Naive thymus-derived CD4-positive, alpha-beta T cell (primary cell): ENCODE data around the gene TRO. TPM values are rescaled to one million over a fixed set of nuclear protein-coding genes. Genes with fewer than 3 reads are reported as not detected.

Experiments used
- ATAC-seq: fragments of 150-1000 bp; cut with Tn5 transposase; 2 replicates; pipeline ENCODE4 v1.10.0; 2021; ENCODE audit warnings: mild to moderate bottlenecking, moderate library complexity
- CTCF ChIA-PET: fragments of 350-600 bp; sonication (Branson Sonifier 250); formaldehyde crosslinking; loops from one replicate; lab custom pipeline; 2021; ENCODE audit warnings: antibody characterized with exemption; lab: Charles Lee
- POLR2A ChIA-PET: fragments of 350-600 bp; sonication (Branson Sonifier 250); formaldehyde crosslinking; loops from one replicate; lab custom pipeline; 2021; ENCODE audit warnings: antibody characterized with exemption, inconsistent platforms; lab: Charles Lee
- DNase-seq, 9 donors: peaks; one replicate each; pipeline versions ENCODE4 v3.0.0 to v3.0.0-alpha.2; 2020 to 2022; ENCODE audit warnings: mixed read lengths in 1 of 9
- H3K27ac ChIP-seq: one replicate; pipeline ENCODE4 v1.7.0; 2013; ENCODE audit warnings: mild to moderate bottlenecking, low read depth, low read length, moderate library complexity
- H3K27me3 ChIP-seq, 2 donors: one replicate each; pipeline ENCODE4 v1.7.0; 2013; ENCODE audit warnings: low read length in 2 of 2, mild to moderate bottlenecking in 2 of 2, moderate library complexity in 2 of 2; ENCODE audit not compliant: control insufficient read depth in 2 of 2, insufficient read depth in 2 of 2
- H3K36me3 ChIP-seq, 3 experiments: 1 replicate in 2 of 3; 2 replicates in 1 of 3; pipeline ENCODE4 v1.7.0; 2013; ENCODE audit warnings: low read length in 3 of 3, mild to moderate bottlenecking in 3 of 3, moderate library complexity in 1 of 3; ENCODE audit not compliant: insufficient read depth in 3 of 3, control insufficient read depth in 2 of 3
- H3K4me1 ChIP-seq, 2 donors: one replicate each; pipeline ENCODE4 v1.7.0; 2013; ENCODE audit warnings: low read length in 2 of 2, mild to moderate bottlenecking in 2 of 2, moderate library complexity in 1 of 2; ENCODE audit not compliant: control insufficient read depth in 2 of 2, insufficient read depth in 2 of 2
- H3K4me3 ChIP-seq: 2 replicates; pipeline ENCODE4 v1.7.0; 2013; ENCODE audit warnings: mild to moderate bottlenecking, low read length
- H3K9me3 ChIP-seq, 3 experiments: 1 replicate in 2 of 3; 2 replicates in 1 of 3; pipeline ENCODE4 v1.7.0; 2013; ENCODE audit warnings: low read length in 3 of 3; ENCODE audit not compliant: control insufficient read depth in 2 of 3
- H3K27ac Mint-ChIP-seq, 9 donors: one replicate each; pipeline ENCODE4 v1.8.0; 2020 to 2022; ENCODE audit warnings: mixed read lengths in 9 of 9, mild to moderate bottlenecking in 8 of 9, moderate library complexity in 5 of 9, inconsistent platforms in 2 of 9
- H3K27me3 Mint-ChIP-seq, 5 donors: one replicate each; pipeline ENCODE4 v1.8.0; 2021 to 2022; ENCODE audit warnings: mixed read lengths in 5 of 5, mild to moderate bottlenecking in 1 of 5
- H3K36me3 Mint-ChIP-seq, 5 donors: one replicate each; pipeline ENCODE4 v1.8.0; 2020 to 2022; ENCODE audit warnings: mixed read lengths in 5 of 5, mild to moderate bottlenecking in 3 of 5, inconsistent platforms in 1 of 5
- H3K4me1 Mint-ChIP-seq, 7 donors: one replicate each; pipeline ENCODE4 v1.8.0; 2020 to 2022; ENCODE audit warnings: mixed read lengths in 7 of 7, mild to moderate bottlenecking in 3 of 7, inconsistent platforms in 1 of 7
- H3K4me3 Mint-ChIP-seq, 10 donors: one replicate each; pipeline ENCODE4 v1.8.0; 2020 to 2022; ENCODE audit warnings: mild to moderate bottlenecking in 10 of 10, mixed read lengths in 10 of 10, moderate library complexity in 6 of 10, inconsistent platforms in 2 of 10
- H3K9me3 Mint-ChIP-seq, 11 donors: one replicate each; pipeline ENCODE4 v1.8.0; 2020 to 2022; ENCODE audit warnings: mixed read lengths in 11 of 11, mild to moderate bottlenecking in 4 of 11, inconsistent platforms in 1 of 11, moderate library complexity in 1 of 11
- intact Hi-C, 2 donors: fragments of 100-400 bp; cut with micrococcal nuclease; formaldehyde crosslinking; loops; one replicate each; pipeline ENCODE4 v1.15.1; 2023
- polyA plus RNA-seq, 2 donors: library from polyadenylated mRNA; unstranded; fragments of 300-500 nt; fragmentation: Illumina TruSeq; gene quantifications; one replicate each; pipeline ENCODE4 v1.2.3, GENCODE V29; 2021
- total RNA-seq, 6 experiments: library from RNA in 5 of 6; stranded (reverse) in 5 of 6; gene quantifications; 1 replicate in 5 of 6; 2 replicates in 1 of 6; pipeline ENCODE4 v1.2.3 and lab custom pipeline; 2021 to 2026

The TRO gene
- total and polyA plus RNA-seq, 7 experiments from 2014 or later = 0.61 to 4.3 (median 1.6) TPM

- intact Hi-C loops = no loop called here
- no peaks in the 10 kb centered on the region for H3K27me3 Mint-ChIP-seq
- peaks cover 0 to 6% (median 0%) of the 10 kb centered on the region in 5 donors for H3K36me3 Mint-ChIP-seq
- ChIA-PET POLR2A (no interaction called here), CTCF (no interaction called here)
- Histone ChIP-seq H3K36me3 (no peaks in the 10 kb centered on the region), H3K9me3 (no peaks in the 10 kb centered on the region), H3K4me3 (no peak overlapping the region), H3K4me1 (no peaks in the 10 kb centered on the region), H3K27me3 (no peaks in the 10 kb centered on the region), H3K27ac (no peak overlapping the region)
- H3K4me3 Mint-ChIP-seq = no peak overlapping the region
- peaks cover 0 to 9% (median 0%) of the 10 kb centered on the region in 11 donors for H3K9me3 Mint-ChIP-seq
- DNase-seq (no peak), ATAC-seq (no peak)
- no peaks in the 10 kb centered on the region for H3K4me1 Mint-ChIP-seq
- H3K27ac Mint-ChIP-seq = no peak overlapping the region
Observed at GRCh38 chrX:54980334-54980733, 59.7 kb downstream of the TRO start.

Other genes starting within 250 kb of the TRO start
- gene ITIH6, start 122.6 kb upstream of the TRO start, total RNA-seq = not detected
- not detected for gene ITIH6, start 122.6 kb upstream of the TRO start, polyA plus RNA-seq
- 10 to 100 TPM; 51.9 to 81.4 (median 55.9) TPM for gene MAGED2, start 113.1 kb upstream of the TRO start, total RNA-seq
- gene MAGED2, start 113.1 kb upstream of the TRO start, polyA plus RNA-seq = 100 to 1,000 TPM; 115 to 117 TPM
- under 1 TPM; 0.27 to 1.00 (median 0.65) TPM for gene PFKFB1, start 73.4 kb downstream of the TRO start, total RNA-seq
- gene PFKFB1, start 73.4 kb downstream of the TRO start, polyA plus RNA-seq = under 1 TPM in 1 of 2 donors, not detected in 1; 0.26 TPM
- gene APEX2, start 79.5 kb downstream of the TRO start, total RNA-seq = 10 to 100 TPM in 4 of 5 experiments, 1 to 10 TPM in 1; 6.5 to 24.6 (median 12.2) TPM
- 10 to 100 TPM; 20.3 to 26.4 TPM for gene APEX2, start 79.5 kb downstream of the TRO start, polyA plus RNA-seq
- gene ALAS2, start 110.2 kb downstream of the TRO start, total RNA-seq = under 1 TPM in 1 of 5 experiments, not detected in 4; 0.24 TPM
- gene ALAS2, start 110.2 kb downstream of the TRO start, polyA plus RNA-seq = not detected
- gene PAGE2B, start 154.2 kb downstream of the TRO start, total RNA-seq = 1 to 10 TPM in 1 of 5 experiments, under 1 TPM in 1, not detected in 3; 0.91 to 1.2 TPM
- not detected for gene PAGE2B, start 154.2 kb downstream of the TRO start, polyA plus RNA-seq
- not detected for gene PAGE2, start 168.2 kb downstream of the TRO start, total RNA-seq
- gene PAGE2, start 168.2 kb downstream of the TRO start, polyA plus RNA-seq = not detected